GM23248 (cell line): ENCODE results near the gene TBX2. TPM values are rescaled to one million over a fixed set of nuclear protein-coding genes. Genes with fewer than 3 reads are reported as not detected.

Experiments
- DNase-seq: peaks from one replicate; pipeline ENCODE4 v3.0.0-alpha.2; 2015
- H2AFZ ChIP-seq: fragments of 200-600 bp; sonication (generic); 2 replicates; pipeline ENCODE4 v1.6.1; 2016; ENCODE audit warnings: antibody characterized with exemption
- H3F3A ChIP-seq: fragments of 200-600 bp; sonication (generic); 2 replicates; pipeline ENCODE4 v1.6.1; 2016; ENCODE audit warnings: mild to moderate bottlenecking, antibody characterized with exemption, mixed run types; ENCODE audit not compliant: insufficient read depth
- H3K27ac ChIP-seq: fragments of 200-600 bp; sonication (generic); 2 replicates; pipeline ENCODE4 v1.5.1; 2016; ENCODE audit warnings: mild to moderate bottlenecking
- H3K27me3 ChIP-seq: fragments of 200-600 bp; sonication (generic); replicated peaks from 2 replicates; pipeline ENCODE4 v1.6.1; 2016; ENCODE audit warnings: mild to moderate bottlenecking; ENCODE audit not compliant: insufficient read depth
- H3K36me3 ChIP-seq: fragments of 200-600 bp; sonication (generic); 2 replicates; pipeline ENCODE4 v1.6.1; 2016; ENCODE audit warnings: low read depth, mild to moderate bottlenecking
- H3K4me1 ChIP-seq: fragments of 200-600 bp; sonication (generic); 2 replicates; pipeline ENCODE4 v1.6.1; 2016; ENCODE audit warnings: mild to moderate bottlenecking; ENCODE audit not compliant: insufficient read depth
- H3K4me2 ChIP-seq: fragments of 200-600 bp; sonication (generic); one replicate; pipeline ENCODE4 v1.6.1; 2016; ENCODE audit warnings: mild to moderate bottlenecking; ENCODE audit not compliant: unreplicated experiment
- H3K4me3 ChIP-seq: fragments of 200-600 bp; sonication (generic); 2 replicates; pipeline ENCODE4 v1.5.1; 2016; ENCODE audit warnings: mild to moderate bottlenecking
- H3K79me2 ChIP-seq: fragments of 200-600 bp; sonication (generic); 2 replicates; pipeline ENCODE4 v1.6.1; 2016; ENCODE audit warnings: mild to moderate bottlenecking; ENCODE audit not compliant: insufficient read depth
- H3K9ac ChIP-seq: fragments of 200-600 bp; sonication (generic); 2 replicates; pipeline ENCODE4 v1.6.1; 2016; ENCODE audit warnings: mild to moderate bottlenecking
- H3K9me2 ChIP-seq: fragments of 200-600 bp; sonication (generic); 2 replicates; pipeline ENCODE4 v1.6.1; 2016; ENCODE audit warnings: mixed run types, mild to moderate bottlenecking, moderate library complexity; ENCODE audit not compliant: insufficient read depth
- H3K9me3 ChIP-seq: fragments of 200-600 bp; sonication (generic); one replicate; pipeline ENCODE4 v1.6.1; 2017; ENCODE audit warnings: low read depth
- H4K20me1 ChIP-seq: fragments of 200-600 bp; sonication (generic); 2 replicates; pipeline ENCODE4 v1.6.0; 2016; ENCODE audit not compliant: insufficient read depth
- EZH2 ChIP-seq: fragments of 200-600 bp; sonication (generic); IDR thresholded peaks from 2 replicates; pipeline ENCODE4 v1.6.1; 2018; ENCODE audit warnings: antibody characterized with exemption, mild to moderate bottlenecking; ENCODE audit not compliant: insufficient read depth, poor library complexity, severe bottlenecking
- EZH2phosphoT487 ChIP-seq: fragments of 200-600 bp; sonication (generic); IDR thresholded peaks from 2 replicates; pipeline ENCODE4 v1.6.1; 2018; ENCODE audit warnings: antibody characterized with exemption, moderate library complexity, mild to moderate bottlenecking, low read depth; ENCODE audit not compliant: insufficient read depth
- WGBS, 2 experiments: methylation state at CpG; one replicate each; pipeline ENCODE4 v1.1.6; 2015 to 2017; ENCODE audit warnings: low lambda C conversion rate in 2 of 2, low coverage in 1 of 2; ENCODE audit errors: missing lambda C conversion rate in 2 of 2; 5-methylcytosine and 5-hydroxymethylcytosine counted together
- in situ Hi-C: fragments of 300-500 bp; cut with MboI; formaldehyde crosslinking; loops from 2 replicates; pipeline ENCODE4 v1.15.0; 2020
- polyA plus RNA-seq: library from polyadenylated mRNA; unstranded; fragments of >200 nt; fragmentation: Nextera tagmentation; extraction: Ambion mirVana; gene quantifications from 2 replicates; pipeline ENCODE4 v1.2.1, GENCODE V29; 2016
- total RNA-seq: library from RNA; depleted of rRNA; stranded (reverse); fragments of >200 nt; shearing (Covaris generic); gene quantifications from 2 replicates; pipeline ENCODE4 v1.2.3, GENCODE V29; 2014

The TBX2 gene
- total and polyA plus RNA-seq, 2 experiments from 2014 or later, result 1.7 to 11.1 TPM

GRCh38 chr17:61406971-61407911 is 7.6 kb downstream of the TBX2 start:
- H3K4me1 ChIP-seq, result no peaks in the 10 kb centered on the region
- in situ Hi-C loops, result no loop called here
- H3K79me2 ChIP-seq, result peaks cover 29% of the 10 kb centered on the region
- no peak overlapping the region for H2AFZ ChIP-seq
- no peaks in the 10 kb centered on the region; the same call in 1 of the 2 replicates for H3K36me3 ChIP-seq
- H4K20me1 ChIP-seq, result no peaks in the 10 kb centered on the region
- WGBS, 2 experiments, result 80 to 90% methylated on average over 7 to 8 of the region's 8 CpGs
- TF ChIP-seq EZH2phosphoT487 (no peak), EZH2 (no peak)
- H3K27me3 ChIP-seq, result no peaks in the 10 kb centered on the region
- no peak overlapping the region for H3K4me2 ChIP-seq
- peaks cover 7% of the 10 kb centered on the region; the same call in 1 of the 2 replicates for H3F3A ChIP-seq
- H3K9ac ChIP-seq, result no peak overlapping the region
- H3K27ac ChIP-seq, result no peak overlapping the region
- no peak for DNase-seq
- no peaks in the 10 kb centered on the region for H3K9me2 ChIP-seq
- H3K4me3 ChIP-seq, result no peak overlapping the region
- H3K9me3 ChIP-seq, result no peaks in the 10 kb centered on the region

GRCh38 chr17:61408151-61409041 is 8.8 kb downstream of the TBX2 start:
- Histone ChIP-seq H3K79me2 (peaks cover 17% of the 10 kb centered on the region), H3K4me1 (no peaks in the 10 kb centered on the region), H3K36me3 (no peaks in the 10 kb centered on the region; the same call in 1 of the 2 replicates), H2AFZ (peak overlapping the region; percentile 90; the same call in 1 of the 2 replicates), H3K27ac (no peak overlapping the region), H3K4me3 (no peak overlapping the region), H3K27me3 (no peaks in the 10 kb centered on the region), H3K9ac (peak overlapping the region; percentile 83; the same call in 1 of the 2 replicates), H4K20me1 (no peaks in the 10 kb centered on the region), H3K4me2 (no peak overlapping the region), H3K9me3 (no peaks in the 10 kb centered on the region), H3K9me2 (no peaks in the 10 kb centered on the region), H3F3A (peaks cover 7% of the 10 kb centered on the region; the same call in 1 of the 2 replicates)
- in situ Hi-C loops, result no loop called here
- DNase-seq, result no peak
- 89 to 93% methylated on average over 31 to 41 of the region's 41 CpGs for WGBS, 2 experiments
- no peak for TF ChIP-seq EZH2phosphoT487
- TF ChIP-seq EZH2, result no peak

DNA sequence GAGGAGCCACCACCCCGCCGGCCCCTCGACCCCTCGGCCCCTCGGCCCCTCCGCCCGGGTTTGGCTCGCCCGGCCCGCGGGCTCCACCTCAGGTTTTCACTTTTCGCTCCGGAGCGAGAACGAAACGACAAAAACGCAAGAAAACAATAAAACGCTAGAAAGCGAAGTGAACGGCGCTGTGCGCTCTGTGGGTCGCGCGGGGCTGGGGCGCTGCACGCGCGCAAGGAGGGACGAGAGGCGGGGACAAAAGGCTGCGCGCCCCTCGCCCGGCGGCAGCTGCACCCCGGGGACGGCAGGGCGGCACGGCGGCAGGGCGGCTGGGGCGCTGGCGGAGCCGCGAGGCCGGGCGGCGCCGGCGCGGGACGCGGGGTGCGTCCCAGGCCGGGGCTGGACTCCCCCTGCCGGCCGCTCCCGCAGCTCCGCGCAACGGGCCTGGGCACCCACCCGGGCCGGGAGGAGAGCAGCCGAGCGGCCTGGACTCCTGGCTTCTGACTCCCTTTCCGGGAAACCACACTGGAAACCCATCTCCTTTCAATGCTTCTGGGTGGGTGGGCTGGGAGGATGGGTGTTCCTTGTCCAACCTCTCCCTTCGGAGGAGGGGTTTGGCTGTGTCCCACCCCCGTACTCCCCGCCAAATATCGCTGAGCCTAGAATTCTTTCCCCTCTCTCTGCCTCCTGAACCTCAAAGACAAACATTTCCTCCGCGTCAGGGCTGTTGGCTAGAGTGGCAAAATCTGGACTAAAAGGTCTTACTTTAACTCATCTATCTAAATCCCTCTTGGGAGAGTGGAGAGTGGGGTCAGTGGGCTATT is 9.9 kb downstream of the TBX2 start:
- no peaks in the 10 kb centered on the region for H4K20me1 ChIP-seq
- peak overlapping the region; percentile 29; the same call in 1 of the 2 replicates for H3K27ac ChIP-seq
- H3K4me3 ChIP-seq, result peak overlapping the region; percentile 83
- H3K4me2 ChIP-seq, result peak overlapping the region; percentile 94
- H3K79me2 ChIP-seq, result peaks cover 6% of the 10 kb centered on the region
- peak overlapping the region; percentile 90 for H2AFZ ChIP-seq
- no peaks in the 10 kb centered on the region for H3K9me3 ChIP-seq
- H3K27me3 ChIP-seq, result no peaks in the 10 kb centered on the region
- DNase-seq, result peak; percentile 90
- no peak for TF ChIP-seq EZH2
- TF ChIP-seq EZH2phosphoT487, result no peak
- 2 to 4% methylated on average over 44 to 68 of the region's 73 CpGs for WGBS, 2 experiments
- H3K36me3 ChIP-seq, result no peaks in the 10 kb centered on the region
- H3K9me2 ChIP-seq, result no peaks in the 10 kb centered on the region
- H3K9ac ChIP-seq, result peak overlapping the region; percentile 83
- peaks cover 7% of the 10 kb centered on the region; the same call in 1 of the 2 replicates for H3F3A ChIP-seq
- H3K4me1 ChIP-seq, result no peaks in the 10 kb centered on the region
- in situ Hi-C loops, result no loop called here
